Stomach (tissue), 9 donors: Measurements from ENCODE around the gene OSBPL2. TPM values are rescaled to one million over a fixed set of nuclear protein-coding genes. Genes with fewer than 3 reads are reported as not detected.

Source experiments
- DNase-seq, 2 donors: peaks; one replicate each; pipeline versions ENCODE4 v3.0.0 to v3.0.0-alpha.2; 2013 to 2019
- H3K27ac ChIP-seq, 5 donors: fragments of 200-600 bp in 4 of 5; sonication (generic) in 4 of 5; one replicate each; pipeline ENCODE4 v1.5.1; 2013 to 2019; ENCODE audit warnings: mild to moderate bottlenecking in 1 of 5, moderate library complexity in 1 of 5
- H3K27me3 ChIP-seq, 3 donors: fragments of 200-600 bp; sonication (generic); one replicate each; pipeline ENCODE4 v1.5.1; 2017 to 2019; ENCODE audit warnings: mixed run types in 1 of 3
- H3K36me3 ChIP-seq, 4 donors: fragments of 200-600 bp; sonication (generic); 1 replicate in 3 of 4; 2 replicates in 1 of 4; pipeline ENCODE4 v1.5.1; 2016 to 2019
- H3K4me1 ChIP-seq, 4 donors: fragments of 200-600 bp; sonication (generic); one replicate each; pipeline ENCODE4 v1.5.1; 2016 to 2019
- H3K4me3 ChIP-seq, 4 donors: fragments of 200-600 bp; sonication (generic) in 3 of 4; one replicate each; pipeline ENCODE4 v1.5.1; 2016 to 2019; ENCODE audit warnings: mild to moderate bottlenecking in 1 of 4
- H3K9me3 ChIP-seq, 4 donors: fragments of 200-600 bp; sonication (generic); one replicate each; pipeline ENCODE4 v1.5.1; 2016 to 2019
- CTCF ChIP-seq, 7 experiments: fragments of 450-650 bp in 4 of 7; fragments of 200-600 bp in 3 of 7; sonication (generic) in 3 of 7; IDR thresholded peaks; one replicate each; pipeline ENCODE4 v1.5.1; 2016 to 2019; ENCODE audit warnings: antibody characterized with exemption in 7 of 7, control low read depth in 2 of 7, mild to moderate bottlenecking in 1 of 7
- EP300 ChIP-seq: sonication (generic); formaldehyde crosslinking; IDR thresholded peaks from one replicate; pipeline ENCODE4 v1.6.1; 2017; ENCODE audit warnings: antibody characterized with exemption
- POLR2A ChIP-seq, 4 donors: fragments of 450-650 bp; IDR thresholded peaks; one replicate each; pipeline ENCODE4 v1.6.1; 2016; ENCODE audit warnings: antibody characterized with exemption in 4 of 4, control low read depth in 2 of 4, mild to moderate bottlenecking in 1 of 4, moderate library complexity in 1 of 4
- POLR2AphosphoS5 ChIP-seq, 3 donors: sonication (generic); formaldehyde crosslinking; IDR thresholded peaks; one replicate each; pipeline ENCODE4 v1.6.1; 2016; ENCODE audit warnings: antibody characterized with exemption in 3 of 3
- WGBS, 5 donors: extraction: QIAGEN DNeasy Blood & Tissue Kit in 3 of 5; methylation state at CpG; one replicate each; pipeline versions ENCODE4 v1.1.5 to v1.1.7; 2013 to 2018; 5-methylcytosine and 5-hydroxymethylcytosine counted together
- intact Hi-C: fragments of 100-400 bp; cut with DNase I; formaldehyde crosslinking; loops from one replicate; pipeline ENCODE4 v1.15.1; 2023; ENCODE audit warnings: low total_unique reads
- polyA plus RNA-seq, 3 donors: library from polyadenylated mRNA; stranded (reverse); fragments of 200-250 nt; gene quantifications; one replicate each; pipeline ENCODE4 v1.2.3, GENCODE V29; 2013
- total RNA-seq, 5 donors: library from RNA; depleted of rRNA; stranded (reverse); fragments of >200 nt; gene quantifications; one replicate each; pipeline versions ENCODE4 v1.1.0 to v1.2.3, GENCODE V29; 2014 to 2016
- donor health status: healthy with polysubstance abuse.
- donor health status: Bipolar disorder and iron deficiency.
- donor health status: healthy.

The OSBPL2 gene
- total and polyA plus RNA-seq, 8 donors, result 15.1 to 83.4 (median 36.7) TPM

GRCh38 chr20:62192635-62193034 lies 45.7 kb upstream of the OSBPL2 start:
- TF ChIP-seq POLR2A (IDR thresholded peaks at IDR 0.05), result no peak
- no peak for TF ChIP-seq CTCF (IDR thresholded peaks at IDR 0.05)
- TF ChIP-seq EP300, result no peak
- no peak for TF ChIP-seq POLR2AphosphoS5 (IDR thresholded peaks at IDR 0.05)
- no peak overlapping the region for H3K27ac ChIP-seq
- no peaks in the 10 kb centered on the region for H3K27me3 ChIP-seq
- H3K4me3 ChIP-seq, result no peak overlapping the region
- H3K9me3 ChIP-seq, result no peaks in the 10 kb centered on the region
- DNase-seq, result no peak
- peaks cover 27 to 88% (median 84%) of the 10 kb centered on the region in 4 donors for H3K36me3 ChIP-seq
- peaks cover 0 to 5% (median under 1%) of the 10 kb centered on the region in 4 donors for H3K4me1 ChIP-seq
- intact Hi-C loops, result no loop called here
- 79 to 92% (median 88%) methylated on average over 8 to 10 of the region's 10 CpGs for WGBS, 5 donors

GRCh38 chr20:62193079-62194025 lies 45.0 kb upstream of the OSBPL2 start:
- intact Hi-C loops, result no loop called here

GRCh38 chr20:62195075-62195405 lies 43.3 kb upstream of the OSBPL2 start:
- TF ChIP-seq POLR2A (IDR thresholded peaks at IDR 0.05) (no peak), POLR2AphosphoS5 (IDR thresholded peaks at IDR 0.05) (no peak), CTCF (IDR thresholded peaks at IDR 0.05) (no peak), EP300 (no peak)
- peaks cover 41 to 99% (median 94%) of the 10 kb centered on the region in 4 donors for H3K36me3 ChIP-seq
- no peaks in the 10 kb centered on the region for H3K27me3 ChIP-seq
- WGBS, 5 donors, result 79 to 93% (median 84%) methylated on average over 8 of the region's 8 CpGs
- intact Hi-C loops, result no loop called here
- H3K4me3 ChIP-seq, result no peak overlapping the region
- no peaks in the 10 kb centered on the region for H3K4me1 ChIP-seq
- no peaks in the 10 kb centered on the region for H3K9me3 ChIP-seq
- no peak for DNase-seq
- H3K27ac ChIP-seq, result no peak overlapping the region

More at GRCh38 chr20:62193079-62194025, 45.0 kb upstream of the OSBPL2 start:
- Histone ChIP-seq H3K4me3 (no peak overlapping the region), H3K27ac (no peak overlapping the region), H3K36me3 (peaks cover 34 to 95% (median 91%) of the 10 kb centered on the region in 4 donors), H3K27me3 (no peaks in the 10 kb centered on the region), H3K4me1 (no peaks in the 10 kb centered on the region), H3K9me3 (no peaks in the 10 kb centered on the region)
- 80 to 90% (median 85%) methylated on average over 29 of the region's 29 CpGs for WGBS, 5 donors
- TF ChIP-seq CTCF (IDR thresholded peaks at IDR 0.05) (no peak), POLR2A (IDR thresholded peaks at IDR 0.05) (no peak), EP300 (no peak), POLR2AphosphoS5 (IDR thresholded peaks at IDR 0.05) (no peak)
- DNase-seq, result no peak

GRCh38 chr20:62195736-62196135 lies 42.6 kb upstream of the OSBPL2 start:
- no peak overlapping the region for H3K27ac ChIP-seq
- no peaks in the 10 kb centered on the region for H3K9me3 ChIP-seq
- TF ChIP-seq POLR2AphosphoS5 (IDR thresholded peaks at IDR 0.05) (no peak), POLR2A (IDR thresholded peaks at IDR 0.05) (no peak), EP300 (no peak), CTCF (IDR thresholded peaks at IDR 0.05) (no peak)
- H3K36me3 ChIP-seq, result peaks cover 40 to 99% (median 94%) of the 10 kb centered on the region in 4 donors
- WGBS, 5 donors, result 93 to 95% (median 94%) methylated on average over 10 of the region's 10 CpGs
- H3K27me3 ChIP-seq, result no peaks in the 10 kb centered on the region
- intact Hi-C loops, result no loop called here
- no peaks in the 10 kb centered on the region for H3K4me1 ChIP-seq
- H3K4me3 ChIP-seq, result no peak overlapping the region
- DNase-seq, result no peak
